GM21825 (cell line): ENCODE data around the gene ZNF592.

Source experiments
- ATAC-seq: cut with Tn5 transposase; IDR thresholded peaks from one replicate; pipeline ENCODE4 v1.9.1; 2021; ENCODE audit warnings: mild to moderate bottlenecking, moderate library complexity; ENCODE audit not compliant: unreplicated experiment

The ZNF592 gene

GRCh38 chr15:84824260-84825007 is 76.0 kb downstream of the ZNF592 start:
- no peak for ATAC-seq

- no peak for ATAC-seq
These were observed 78.0 kb downstream of the ZNF592 start for GRCh38 chr15:84826369-84826823.

- no peak for ATAC-seq
These were observed 78.9 kb downstream of the ZNF592 start for GRCh38 chr15:84827246-84827645.

GRCh38 chr15:84828086-84828908 is 79.9 kb downstream of the ZNF592 start:
- no peak for ATAC-seq

GRCh38 chr15:84829428-84829827 is 81.0 kb downstream of the ZNF592 start:
- ATAC-seq, result no peak

- ATAC-seq, result no peak
These were observed 81.6 kb downstream of the ZNF592 start for GRCh38 chr15:84830036-84830435.

- ATAC-seq, result no peak
These were observed 82.6 kb downstream of the ZNF592 start for GRCh38 chr15:84831028-84831427.

- ATAC-seq, result no peak
These were observed 83.2 kb downstream of the ZNF592 start for GRCh38 chr15:84831613-84832012.

GRCh38 chr15:84832448-84833040 is 84.2 kb downstream of the ZNF592 start:
- no peak for ATAC-seq

GRCh38 chr15:84833447-84834228 is 85.2 kb downstream of the ZNF592 start:
- no peak for ATAC-seq

- ATAC-seq, result no peak
These were observed 86.0 kb downstream of the ZNF592 start for GRCh38 chr15:84834229-84834955.

GRCh38 chr15:84834969-84835368 is 86.6 kb downstream of the ZNF592 start:
- no peak for ATAC-seq

GRCh38 chr15:84835661-84836337 is 87.4 kb downstream of the ZNF592 start:
- ATAC-seq, result no peak

- ATAC-seq, result no peak
These were observed 88.5 kb downstream of the ZNF592 start for GRCh38 chr15:84836844-84837243.

GRCh38 chr15:84839714-84840113 is 91.3 kb downstream of the ZNF592 start:
- ATAC-seq, result no peak

GRCh38 chr15:84840255-84840654 is 91.9 kb downstream of the ZNF592 start:
- ATAC-seq, result no peak

- no peak for ATAC-seq
These were observed 92.5 kb downstream of the ZNF592 start for GRCh38 chr15:84840741-84841429.

GRCh38 chr15:84842781-84843180 is 94.4 kb downstream of the ZNF592 start:
- no peak for ATAC-seq

- no peak for ATAC-seq
These were observed 96.6 kb downstream of the ZNF592 start for GRCh38 chr15:84844964-84845363.
